Measurements from ENCODE around the gene PDE2A. TPM values are rescaled to one million over a fixed set of nuclear protein-coding genes. Genes with fewer than 3 reads are reported as not detected.

Gene PDE2A
- total RNA-seq, 1 donor from 2014 or later: 0.82 TPM

- Mint-ChIP-seq H3K9me3 (ENCODE audit: unreplicated experiment) (peaks cover 2% of the 10 kb centered on the region), H3K27ac (ENCODE audit: unreplicated experiment) (no peak overlapping the region), H3K27me3 (ENCODE audit: low read depth, unreplicated experiment) (peaks cover 41% of the 10 kb centered on the region), H3K4me1 (ENCODE audit: low read depth, unreplicated experiment) (peaks cover 11% of the 10 kb centered on the region), H3K36me3 (ENCODE audit: low read depth, unreplicated experiment) (peaks cover 5% of the 10 kb centered on the region), H3K4me3 (ENCODE audit: unreplicated experiment) (no peak overlapping the region)
- Histone ChIP-seq H3K9ac (ENCODE audit: low read length) (no peak overlapping the region), H3K27me3 (ENCODE audit: insufficient read depth, low read length) (peaks cover 16% of the 10 kb centered on the region), H3K4me2 (ENCODE audit: low read length) (no peak overlapping the region), H3K27ac (ENCODE audit: low read depth, low read length) (no peak overlapping the region), H3K79me2 (ENCODE audit: insufficient read depth, low read length) (no peaks in the 10 kb centered on the region), H4K20me1 (ENCODE audit: insufficient read depth, low read length) (peaks cover 44% of the 10 kb centered on the region), H3K9me3 (ENCODE audit: insufficient read depth, low read depth, low read length) (no peaks in the 10 kb centered on the region), H3K4me1 (ENCODE audit: insufficient read depth, low read length) (no peaks in the 10 kb centered on the region), H3K4me3 (ENCODE audit: insufficient read depth, low read depth, low read length) (no peak overlapping the region), H2AFZ (ENCODE audit: low read depth, low read length) (no peak overlapping the region), H3K36me3 (ENCODE audit: insufficient read depth, low read length) (no peaks in the 10 kb centered on the region)
- TF ChIP-seq EZH2 (IDR thresholded peaks at IDR 0.05; ENCODE audit: insufficient read depth, low read length) (no peak), CTCF (IDR thresholded peaks at IDR 0.05; ENCODE audit: insufficient read depth, low read depth, low read length) (no peak)
- FAIRE-seq: no peak
- no peak for DNase-seq (ENCODE audit: low read depth)
Observed at GRCh38 chr11:72681226-72682153, 7.3 kb upstream of the PDE2A start.

GRCh38 chr11:72680624-72681158, 6.5 kb upstream of the PDE2A start:
- peaks cover 23% of the 10 kb centered on the region for H3K27me3 ChIP-seq (ENCODE audit: insufficient read depth, low read length)
- no peak overlapping the region for H3K4me3 ChIP-seq (ENCODE audit: insufficient read depth, low read depth, low read length)
- FAIRE-seq: no peak
- no peak overlapping the region for H3K9ac ChIP-seq (ENCODE audit: low read length)
- DNase-seq (ENCODE audit: low read depth): no peak
- H3K4me1 Mint-ChIP-seq (ENCODE audit: low read depth, unreplicated experiment): peaks cover 5% of the 10 kb centered on the region
- no peaks in the 10 kb centered on the region for H3K36me3 Mint-ChIP-seq (ENCODE audit: low read depth, unreplicated experiment)
- no peak overlapping the region for H3K4me3 Mint-ChIP-seq (ENCODE audit: unreplicated experiment)
- H3K79me2 ChIP-seq (ENCODE audit: insufficient read depth, low read length): no peaks in the 10 kb centered on the region
- no peak overlapping the region for H3K4me2 ChIP-seq (ENCODE audit: low read length)
- H3K27ac Mint-ChIP-seq (ENCODE audit: unreplicated experiment): no peak overlapping the region
- H3K27me3 Mint-ChIP-seq (ENCODE audit: low read depth, unreplicated experiment): peaks cover 49% of the 10 kb centered on the region
- H4K20me1 ChIP-seq (ENCODE audit: insufficient read depth, low read length): peaks cover 39% of the 10 kb centered on the region
- no peaks in the 10 kb centered on the region for H3K36me3 ChIP-seq (ENCODE audit: insufficient read depth, low read length)
- no peak overlapping the region for H3K27ac ChIP-seq (ENCODE audit: low read depth, low read length)
- H3K9me3 ChIP-seq (ENCODE audit: insufficient read depth, low read depth, low read length): no peaks in the 10 kb centered on the region
- no peaks in the 10 kb centered on the region for H3K4me1 ChIP-seq (ENCODE audit: insufficient read depth, low read length)
- no peak overlapping the region for H2AFZ ChIP-seq (ENCODE audit: low read depth, low read length)
- no peak for TF ChIP-seq CTCF (IDR thresholded peaks at IDR 0.05; ENCODE audit: insufficient read depth, low read depth, low read length)
- TF ChIP-seq EZH2 (IDR thresholded peaks at IDR 0.05; ENCODE audit: insufficient read depth, low read length): no peak
- H3K9me3 Mint-ChIP-seq (ENCODE audit: unreplicated experiment): peaks cover 2% of the 10 kb centered on the region

Data from astrocyte (in vitro differentiated cells and primary cell).